ENCODE results near the gene ANXA6.

GRCh38 chr5:151121665-151122064 lies 35.9 kb downstream of the ANXA6 start:
- no peak for TF ChIP-seq CTCF (IDR thresholded peaks at IDR 0.05; ENCODE audit: low read depth, low read length)
- TF ChIP-seq EZH2phosphoT487 (IDR thresholded peaks at IDR 0.05; ENCODE audit: low read depth), result no peak

Measured in OCI-LY3 (cell line).